ENCODE data around the gene LRRC49. TPM values are rescaled to one million over a fixed set of nuclear protein-coding genes. Genes with fewer than 3 reads are reported as not detected.

Gene LRRC49
- total RNA-seq, 4 donors from 2014 or later: 3.3 to 12.6 (median 3.6) TPM

DNA sequence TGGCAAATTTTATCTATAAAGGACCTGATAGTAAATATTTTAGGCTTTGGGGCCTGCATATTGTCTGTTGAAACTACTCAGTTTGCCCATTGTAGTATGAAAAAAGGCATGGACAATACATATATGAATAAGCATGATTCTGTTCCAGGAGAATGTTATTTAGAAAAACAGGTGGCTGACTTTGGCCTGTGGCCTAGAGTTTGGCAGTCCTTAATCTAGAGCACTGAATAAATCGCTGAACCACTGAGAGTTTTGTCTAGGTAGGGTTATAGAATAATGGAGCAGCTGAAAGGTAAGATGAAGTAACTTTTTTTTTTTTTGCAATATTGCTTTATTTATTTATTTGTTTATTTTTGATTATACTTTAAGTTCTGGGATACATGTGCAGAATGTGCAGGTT lies 75.0 kb downstream of the LRRC49 start:
- no peaks in the 10 kb centered on the region for H3K9me3 ChIP-seq
- H3K27ac ChIP-seq: no peak overlapping the region
- H3K4me1 ChIP-seq: no peaks in the 10 kb centered on the region
- no peaks in the 10 kb centered on the region for H3K27me3 ChIP-seq
- no peak overlapping the region for H3K4me3 ChIP-seq
- no peaks in the 10 kb centered on the region for H3K36me3 ChIP-seq
- no peak for TF ChIP-seq EP300 (IDR thresholded peaks at IDR 0.05)
- no peak for TF ChIP-seq CTCF (IDR thresholded peaks at IDR 0.05)
- no peak for TF ChIP-seq POLR2AphosphoS5 (IDR thresholded peaks at IDR 0.05)
- no peak for TF ChIP-seq POLR2A (IDR thresholded peaks at IDR 0.05)
- 94% methylated on average over 1 of the region's 1 CpG for WGBS
- no peak for DNase-seq (ENCODE audit: low spot score in 2 of 2)

DNA sequence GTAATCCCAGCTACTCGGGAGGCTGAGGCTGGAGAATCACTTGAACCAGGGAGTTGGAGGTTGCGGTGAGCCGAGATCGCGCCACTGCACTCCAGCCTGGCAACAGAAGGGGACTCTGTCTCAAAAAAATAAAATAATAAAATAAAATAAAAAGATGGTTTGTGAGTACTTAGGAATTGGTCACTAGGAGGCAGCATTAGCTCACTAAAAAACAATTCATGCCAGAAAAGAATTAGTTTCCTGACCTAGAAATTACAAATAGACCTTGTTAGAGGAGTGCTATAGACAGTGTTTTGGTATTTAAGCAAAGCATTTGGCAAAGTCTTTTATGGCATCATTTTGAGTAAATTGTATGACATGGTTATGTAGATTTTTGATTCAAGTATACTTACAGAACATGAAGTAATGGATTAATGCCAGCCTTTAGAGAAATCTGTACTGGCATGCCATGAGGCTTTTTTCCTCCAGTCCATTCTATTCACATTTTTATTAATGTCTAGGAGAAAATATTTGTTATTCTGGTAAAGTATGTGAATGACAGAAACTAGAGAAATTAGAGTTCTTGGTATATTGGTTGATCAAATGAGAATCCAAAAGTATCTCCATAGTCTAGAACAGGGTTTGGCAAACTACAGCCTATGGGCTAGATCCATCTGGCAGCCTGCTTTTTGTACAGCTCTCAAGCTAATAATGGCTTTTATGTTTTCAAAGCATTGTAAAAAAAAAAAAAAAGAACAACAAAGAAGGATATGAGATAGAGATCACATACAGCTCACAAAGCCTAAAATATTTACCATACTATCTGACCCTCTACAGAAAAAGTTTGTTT lies 81.6 kb downstream of the LRRC49 start:
- Histone ChIP-seq H3K27me3 (no peaks in the 10 kb centered on the region), H3K9me3 (no peaks in the 10 kb centered on the region), H3K4me1 (no peaks in the 10 kb centered on the region), H3K27ac (no peak overlapping the region), H3K4me3 (no peak overlapping the region), H3K36me3 (no peaks in the 10 kb centered on the region)
- WGBS: 67% methylated on average over 5 of the region's 5 CpGs
- DNase-seq (ENCODE audit: low spot score in 2 of 2): no peak
- TF ChIP-seq EP300 (IDR thresholded peaks at IDR 0.05) (no peak), POLR2A (IDR thresholded peaks at IDR 0.05) (no peak), CTCF (IDR thresholded peaks at IDR 0.05) (no peak), POLR2AphosphoS5 (IDR thresholded peaks at IDR 0.05) (no peak)

DNA sequence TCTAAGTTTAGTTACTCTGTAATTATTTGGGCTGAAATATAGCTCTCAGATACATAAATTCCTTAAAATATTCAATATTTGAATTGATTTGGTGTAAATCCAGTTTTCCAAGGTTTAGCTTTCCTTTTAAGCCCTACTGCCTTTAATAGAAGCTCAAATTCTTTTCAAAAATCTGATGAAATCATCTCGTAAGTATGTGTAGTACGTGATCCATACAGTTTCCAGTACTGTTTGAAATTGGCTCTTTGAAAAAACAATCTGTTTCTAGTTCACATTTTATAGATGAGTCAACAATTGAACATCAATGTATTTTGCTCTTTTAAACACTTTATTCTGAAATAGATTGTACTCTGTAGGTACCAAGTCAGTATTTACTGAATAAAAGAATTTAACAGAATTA lies 84.2 kb downstream of the LRRC49 start:
- WGBS: 85% methylated on average over 2 of the region's 2 CpGs

DNA sequence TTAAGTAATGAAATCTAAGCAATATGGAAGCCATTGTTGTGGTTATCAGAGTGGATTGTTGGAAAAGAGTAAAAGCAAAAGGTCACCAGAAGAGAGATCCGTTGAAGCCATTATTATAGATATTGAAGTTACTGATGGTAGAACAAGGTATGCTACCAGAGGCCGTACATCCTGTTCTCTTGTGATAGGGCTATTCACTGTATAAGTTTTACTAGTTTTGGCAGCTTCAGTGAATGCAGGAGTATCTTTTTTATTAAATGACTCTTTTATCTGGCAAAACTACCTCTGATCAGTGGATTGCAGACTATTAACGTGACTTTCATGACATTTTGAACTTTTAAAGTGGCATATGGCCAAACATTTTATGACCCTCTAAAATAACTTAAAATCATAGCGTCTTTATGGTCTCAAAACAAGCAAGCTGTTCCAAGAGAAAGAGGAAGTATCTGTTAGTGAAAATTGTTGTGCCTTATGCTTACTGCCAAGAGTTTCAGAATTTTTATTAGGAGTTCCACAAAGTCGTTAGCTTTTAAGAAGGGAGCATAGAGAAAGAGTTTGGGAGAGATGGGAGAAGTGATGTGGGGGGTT lies 102.9 kb downstream of the LRRC49 start:
- Histone ChIP-seq H3K4me1 (no peaks in the 10 kb centered on the region), H3K4me3 (no peak overlapping the region), H3K9me3 (no peaks in the 10 kb centered on the region), H3K27ac (no peak overlapping the region), H3K27me3 (no peaks in the 10 kb centered on the region), H3K36me3 (peaks cover 8% of the 10 kb centered on the region)
- DNase-seq (ENCODE audit: low spot score in 2 of 2): no peak
- TF ChIP-seq POLR2A (IDR thresholded peaks at IDR 0.05) (no peak), EP300 (IDR thresholded peaks at IDR 0.05) (no peak)
- 31% methylated on average over 5 of the region's 5 CpGs for WGBS

More for the DNA sequence above, 84.2 kb downstream of the LRRC49 start:
- TF ChIP-seq POLR2A (IDR thresholded peaks at IDR 0.05): no peak
- no peak for DNase-seq (ENCODE audit: low spot score in 2 of 2)
- no peaks in the 10 kb centered on the region for H3K27me3 ChIP-seq
- no peaks in the 10 kb centered on the region for H3K9me3 ChIP-seq
- H3K36me3 ChIP-seq: no peaks in the 10 kb centered on the region
- no peak overlapping the region for H3K4me3 ChIP-seq
- H3K27ac ChIP-seq: no peak overlapping the region
- H3K4me1 ChIP-seq: no peaks in the 10 kb centered on the region

DNA sequence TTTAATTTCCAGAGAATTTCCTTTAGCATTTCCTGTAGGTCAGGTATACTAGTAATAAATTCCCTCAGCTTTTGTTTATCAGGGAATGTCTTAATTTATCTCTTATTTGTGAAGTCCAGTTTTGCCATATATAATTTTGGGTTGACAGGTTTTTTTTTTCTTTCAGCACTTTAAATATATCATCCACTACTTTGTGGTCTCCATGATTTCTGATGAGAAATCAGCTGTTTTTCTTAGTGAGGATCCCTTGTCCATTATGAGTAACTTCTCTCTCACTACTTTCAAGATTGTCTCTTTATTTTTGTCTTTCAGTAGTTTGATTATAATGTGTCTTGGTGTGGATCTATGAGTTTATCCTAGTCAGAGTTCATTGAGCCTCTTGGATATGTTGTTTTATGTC lies 105.7 kb downstream of the LRRC49 start:
- no peaks in the 10 kb centered on the region for H3K4me1 ChIP-seq
- no peaks in the 10 kb centered on the region for H3K27me3 ChIP-seq
- H3K36me3 ChIP-seq: peaks cover under 1% of the 10 kb centered on the region
- H3K9me3 ChIP-seq: no peaks in the 10 kb centered on the region
- no peak overlapping the region for H3K4me3 ChIP-seq
- no peak for TF ChIP-seq POLR2A (IDR thresholded peaks at IDR 0.05)
- no peak for TF ChIP-seq EP300 (IDR thresholded peaks at IDR 0.05)
- no peak for TF ChIP-seq CTCF (IDR thresholded peaks at IDR 0.05)
- TF ChIP-seq POLR2AphosphoS5 (IDR thresholded peaks at IDR 0.05): no peak
- no peak overlapping the region for H3K27ac ChIP-seq
- DNase-seq (ENCODE audit: low spot score in 2 of 2): no peak

GRCh38 chr15:71002316-71002715 lies 109.7 kb downstream of the LRRC49 start:
- Histone ChIP-seq H3K27ac (no peak overlapping the region), H3K9me3 (no peaks in the 10 kb centered on the region), H3K4me3 (no peak overlapping the region), H3K4me1 (no peaks in the 10 kb centered on the region), H3K27me3 (no peaks in the 10 kb centered on the region), H3K36me3 (no peaks in the 10 kb centered on the region)
- WGBS: 79% methylated on average over 1 of the region's 1 CpG
- no peak for DNase-seq (ENCODE audit: low spot score in 2 of 2)
- TF ChIP-seq POLR2AphosphoS5 (IDR thresholded peaks at IDR 0.05): no peak
- no peak for TF ChIP-seq EP300 (IDR thresholded peaks at IDR 0.05)
- TF ChIP-seq POLR2A (IDR thresholded peaks at IDR 0.05): no peak
- TF ChIP-seq CTCF (IDR thresholded peaks at IDR 0.05): no peak
